Measurements from ENCODE around the gene LMO7.

Gene LMO7

DNA sequence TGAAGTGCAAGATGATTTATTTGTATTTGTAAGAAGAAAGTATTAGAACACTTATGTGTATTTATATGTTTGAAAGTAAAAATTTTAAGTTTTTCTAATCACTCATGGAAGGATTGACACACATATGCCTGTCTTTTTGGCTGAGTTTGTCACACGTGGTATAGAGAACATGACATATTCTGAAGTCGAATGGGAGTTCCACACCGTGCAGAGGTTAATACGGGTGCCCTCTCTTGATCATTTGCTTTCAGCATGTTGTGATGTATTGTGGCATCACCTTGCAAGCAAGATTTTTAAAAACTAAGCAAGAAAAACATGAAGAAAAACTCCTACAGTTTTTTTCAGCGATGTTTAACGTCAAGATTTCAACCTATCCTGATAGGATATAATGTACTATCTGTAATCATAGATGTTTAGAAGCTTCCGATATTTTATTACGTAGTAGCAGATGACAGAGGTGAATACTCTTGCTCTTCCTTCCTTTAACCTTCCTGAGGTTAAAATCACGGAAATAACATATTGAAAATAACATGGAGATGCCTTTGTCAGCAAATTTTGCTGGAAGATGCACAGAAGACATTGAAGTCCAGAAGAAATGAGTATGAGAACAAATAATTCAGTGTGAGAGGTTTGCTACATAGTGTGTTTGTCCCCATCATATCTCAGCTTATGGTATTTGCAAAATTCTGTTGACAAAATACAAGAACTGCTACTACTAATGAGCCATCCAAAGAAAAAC is 231.4 kb downstream of the LMO7 start:
- Histone ChIP-seq H3K27me3 (ENCODE audit: insufficient read depth, insufficient read length) (no peaks in the 10 kb centered on the region), H3K36me3 (ENCODE audit: insufficient read depth, insufficient read length, low read length) (no peaks in the 10 kb centered on the region), H3K9ac (ENCODE audit: insufficient read length, low read depth) (no peak overlapping the region), H3K9me3 (ENCODE audit: insufficient read depth, low read length) (no peaks in the 10 kb centered on the region), H3K4me3 (ENCODE audit: insufficient read length, low read depth) (no peak overlapping the region), H3K4me1 (ENCODE audit: insufficient read depth, insufficient read length) (no peaks in the 10 kb centered on the region)
- no peak for DNase-seq (ENCODE audit: low read depth, low spot score)
- no peak for TF ChIP-seq SUZ12 (IDR thresholded peaks at IDR 0.05; ENCODE audit: extremely low read depth, insufficient read depth, insufficient read length)
- no peak for TF ChIP-seq YY1 (IDR thresholded peaks at IDR 0.05; ENCODE audit: insufficient read depth, insufficient read length)
- no peak for TF ChIP-seq ZNF274 (IDR thresholded peaks at IDR 0.05; ENCODE audit: low read depth, low read length)

DNA sequence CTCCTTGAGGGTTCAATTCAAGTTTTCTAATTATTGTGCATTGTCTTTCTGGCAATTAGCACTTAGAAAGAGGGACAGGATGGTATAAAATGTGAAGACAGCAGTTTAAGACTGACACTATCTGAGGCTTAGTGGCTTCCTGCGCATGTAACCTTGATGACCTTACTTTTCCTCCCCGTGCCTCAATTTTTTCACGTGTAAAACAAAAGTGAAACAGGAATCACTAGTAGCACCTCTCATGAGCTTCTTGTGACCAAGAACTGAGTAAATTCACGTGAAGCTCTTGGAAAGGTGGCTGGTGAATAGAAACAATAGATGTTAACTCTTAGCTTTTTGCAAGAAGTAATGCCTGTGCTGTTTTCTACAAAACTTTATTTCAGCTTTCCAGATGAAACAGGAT is 233.9 kb downstream of the LMO7 start:
- no peaks in the 10 kb centered on the region for H3K4me1 ChIP-seq (ENCODE audit: insufficient read depth, insufficient read length)
- H3K9ac ChIP-seq (ENCODE audit: insufficient read length, low read depth) = no peak overlapping the region
- no peak for DNase-seq (ENCODE audit: low read depth, low spot score)
- TF ChIP-seq ZNF274 (IDR thresholded peaks at IDR 0.05; ENCODE audit: low read depth, low read length) (no peak), YY1 (IDR thresholded peaks at IDR 0.05; ENCODE audit: insufficient read depth, insufficient read length) (no peak)
- H3K36me3 ChIP-seq (ENCODE audit: insufficient read depth, insufficient read length, low read length) = no peaks in the 10 kb centered on the region
- no peaks in the 10 kb centered on the region for H3K27me3 ChIP-seq (ENCODE audit: insufficient read depth, insufficient read length)
- no peak overlapping the region for H3K4me3 ChIP-seq (ENCODE audit: insufficient read length, low read depth)
- no peaks in the 10 kb centered on the region for H3K9me3 ChIP-seq (ENCODE audit: insufficient read depth, low read length)

DNA sequence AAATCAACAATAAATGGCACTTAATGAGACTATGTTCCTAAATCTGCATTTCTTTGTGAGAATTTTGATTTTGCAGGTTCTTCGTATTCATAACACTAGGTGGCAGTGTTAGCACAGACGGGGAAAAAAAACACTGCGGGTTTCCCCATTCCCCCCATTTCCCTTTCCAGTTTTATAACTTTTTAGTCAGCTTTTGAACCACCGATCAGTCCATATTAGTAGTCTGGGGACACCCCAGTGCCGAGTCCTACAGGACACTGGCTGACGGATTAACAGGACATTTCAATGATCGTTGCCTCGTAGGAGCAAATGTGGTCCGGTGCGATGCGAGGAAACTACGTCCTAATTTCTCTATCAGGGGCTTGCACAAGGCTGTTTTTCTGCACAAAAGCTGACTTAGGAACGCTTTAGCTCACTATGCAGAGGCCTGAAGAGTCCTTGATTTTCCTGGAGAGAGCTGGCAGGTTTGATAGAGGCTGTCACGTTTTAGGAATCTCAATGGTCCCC is 234.3 kb downstream of the LMO7 start:
- TF ChIP-seq SUZ12 (IDR thresholded peaks at IDR 0.05; ENCODE audit: extremely low read depth, insufficient read depth, insufficient read length) (no peak), YY1 (IDR thresholded peaks at IDR 0.05; ENCODE audit: insufficient read depth, insufficient read length) (no peak), ZNF274 (IDR thresholded peaks at IDR 0.05; ENCODE audit: low read depth, low read length) (no peak)
- no peak for DNase-seq (ENCODE audit: low read depth, low spot score)
- Histone ChIP-seq H3K4me1 (ENCODE audit: insufficient read depth, insufficient read length) (no peaks in the 10 kb centered on the region), H3K4me3 (ENCODE audit: insufficient read length, low read depth) (no peak overlapping the region), H3K36me3 (ENCODE audit: insufficient read depth, insufficient read length, low read length) (no peaks in the 10 kb centered on the region), H3K9me3 (ENCODE audit: insufficient read depth, low read length) (no peaks in the 10 kb centered on the region), H3K27me3 (ENCODE audit: insufficient read depth, insufficient read length) (no peaks in the 10 kb centered on the region), H3K9ac (ENCODE audit: insufficient read length, low read depth) (no peak overlapping the region)

DNA sequence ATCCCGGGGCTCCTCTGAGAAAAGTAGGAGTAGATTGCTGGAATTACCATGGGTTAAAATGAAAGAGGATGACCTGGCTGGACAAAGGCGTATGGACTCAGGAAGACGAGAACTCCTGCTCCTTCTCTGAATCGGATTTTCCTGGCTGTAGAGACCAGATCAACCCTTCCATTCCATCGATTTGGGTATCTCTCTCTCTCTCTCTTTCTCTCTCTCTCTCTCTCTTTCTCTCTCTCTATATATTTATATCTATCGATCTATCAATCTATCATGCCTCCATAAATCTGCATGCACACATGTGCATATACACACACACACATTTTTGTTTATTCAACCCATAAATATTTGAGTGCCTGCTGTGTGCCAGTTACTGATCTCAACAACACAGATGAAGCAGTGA is 234.9 kb downstream of the LMO7 start:
- no peaks in the 10 kb centered on the region for H3K9me3 ChIP-seq (ENCODE audit: insufficient read depth, low read length)
- no peak overlapping the region for H3K4me3 ChIP-seq (ENCODE audit: insufficient read length, low read depth)
- DNase-seq (ENCODE audit: low read depth, low spot score) = no peak
- H3K36me3 ChIP-seq (ENCODE audit: insufficient read depth, insufficient read length, low read length) = no peaks in the 10 kb centered on the region
- no peaks in the 10 kb centered on the region for H3K27me3 ChIP-seq (ENCODE audit: insufficient read depth, insufficient read length)
- no peaks in the 10 kb centered on the region for H3K4me1 ChIP-seq (ENCODE audit: insufficient read depth, insufficient read length)
- TF ChIP-seq YY1 (IDR thresholded peaks at IDR 0.05; ENCODE audit: insufficient read depth, insufficient read length) = no peak
- TF ChIP-seq ZNF274 (IDR thresholded peaks at IDR 0.05; ENCODE audit: low read depth, low read length) = no peak
- no peak for TF ChIP-seq SUZ12 (IDR thresholded peaks at IDR 0.05; ENCODE audit: extremely low read depth, insufficient read depth, insufficient read length)
- H3K9ac ChIP-seq (ENCODE audit: insufficient read length, low read depth) = no peak overlapping the region

DNA sequence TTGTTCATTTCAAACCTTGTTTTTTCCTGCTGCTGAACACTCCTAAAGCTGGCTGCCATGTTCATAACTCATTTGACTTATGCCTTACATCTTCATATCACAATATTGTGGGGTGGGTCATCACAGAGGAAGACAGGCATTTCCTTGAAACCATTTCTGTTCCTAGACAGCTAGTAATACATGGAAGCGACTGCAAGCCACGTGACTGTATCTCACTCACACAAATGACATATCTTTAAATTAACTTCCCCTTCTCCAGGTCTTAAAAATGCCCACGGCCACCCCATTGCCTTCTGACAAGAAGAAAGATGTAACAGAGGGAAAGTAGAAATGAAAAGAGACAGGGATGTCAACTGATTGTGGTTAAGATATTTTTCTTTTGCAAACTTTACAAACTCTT is 236.8 kb downstream of the LMO7 start:
- Histone ChIP-seq H3K4me3 (ENCODE audit: insufficient read length, low read depth) (no peak overlapping the region), H3K9me3 (ENCODE audit: insufficient read depth, low read length) (no peaks in the 10 kb centered on the region), H3K4me1 (ENCODE audit: insufficient read depth, insufficient read length) (no peaks in the 10 kb centered on the region), H3K27me3 (ENCODE audit: insufficient read depth, insufficient read length) (no peaks in the 10 kb centered on the region), H3K36me3 (ENCODE audit: insufficient read depth, insufficient read length, low read length) (no peaks in the 10 kb centered on the region), H3K9ac (ENCODE audit: insufficient read length, low read depth) (no peak overlapping the region)
- no peak for DNase-seq (ENCODE audit: low read depth, low spot score)
- TF ChIP-seq SUZ12 (IDR thresholded peaks at IDR 0.05; ENCODE audit: extremely low read depth, insufficient read depth, insufficient read length) (no peak), ZNF274 (IDR thresholded peaks at IDR 0.05; ENCODE audit: low read depth, low read length) (no peak), YY1 (IDR thresholded peaks at IDR 0.05; ENCODE audit: insufficient read depth, insufficient read length) (no peak)

DNA sequence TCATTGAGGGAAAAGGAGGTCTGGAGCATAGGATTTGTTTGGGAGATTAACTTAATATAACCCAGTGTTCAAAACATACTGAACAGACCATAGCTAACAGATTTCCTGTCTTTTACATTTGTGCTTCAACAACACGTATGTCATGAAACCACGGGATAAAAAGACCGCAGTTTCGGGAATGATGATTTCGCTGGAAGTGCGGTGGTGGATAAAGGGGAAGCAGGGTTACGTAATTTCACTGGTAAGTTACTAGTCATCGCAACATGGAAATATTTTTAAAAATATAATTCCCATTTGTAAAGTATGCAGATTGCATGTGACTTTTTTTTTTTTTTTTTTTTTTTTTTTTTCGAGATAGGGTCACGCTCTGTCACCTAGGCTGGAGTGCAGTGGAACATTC is 237.4 kb downstream of the LMO7 start:
- Histone ChIP-seq H3K36me3 (ENCODE audit: insufficient read depth, insufficient read length, low read length) (no peaks in the 10 kb centered on the region), H3K4me3 (ENCODE audit: insufficient read length, low read depth) (no peak overlapping the region), H3K9me3 (ENCODE audit: insufficient read depth, low read length) (no peaks in the 10 kb centered on the region), H3K27me3 (ENCODE audit: insufficient read depth, insufficient read length) (no peaks in the 10 kb centered on the region), H3K4me1 (ENCODE audit: insufficient read depth, insufficient read length) (no peaks in the 10 kb centered on the region), H3K9ac (ENCODE audit: insufficient read length, low read depth) (no peak overlapping the region)
- no peak for TF ChIP-seq YY1 (IDR thresholded peaks at IDR 0.05; ENCODE audit: insufficient read depth, insufficient read length)
- TF ChIP-seq SUZ12 (IDR thresholded peaks at IDR 0.05; ENCODE audit: extremely low read depth, insufficient read depth, insufficient read length) = no peak
- DNase-seq (ENCODE audit: low read depth, low spot score) = no peak

DNA sequence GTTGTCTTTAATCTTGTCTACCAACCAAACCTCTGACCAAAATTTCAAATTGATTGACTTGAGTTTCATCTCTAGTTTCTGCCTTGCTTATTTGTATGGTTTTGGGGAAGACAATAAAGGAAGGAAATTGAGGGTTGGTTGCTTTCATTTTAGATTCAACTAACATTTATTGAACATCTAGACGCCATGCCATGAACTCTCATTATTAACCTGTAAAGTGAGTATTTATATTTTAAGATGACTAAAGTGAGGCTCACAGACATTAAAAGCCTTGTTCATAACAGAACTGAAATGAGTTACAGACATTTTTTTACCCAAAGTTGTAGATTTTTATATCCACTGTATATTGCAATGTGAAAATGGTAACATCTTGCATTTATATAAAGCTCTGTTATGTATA is 239.3 kb downstream of the LMO7 start:
- no peak for TF ChIP-seq ZNF274 (IDR thresholded peaks at IDR 0.05; ENCODE audit: low read depth, low read length)
- TF ChIP-seq YY1 (IDR thresholded peaks at IDR 0.05; ENCODE audit: insufficient read depth, insufficient read length) = no peak
- TF ChIP-seq SUZ12 (IDR thresholded peaks at IDR 0.05; ENCODE audit: extremely low read depth, insufficient read depth, insufficient read length) = no peak
- Histone ChIP-seq H3K27me3 (ENCODE audit: insufficient read depth, insufficient read length) (no peaks in the 10 kb centered on the region), H3K9ac (ENCODE audit: insufficient read length, low read depth) (no peak overlapping the region), H3K9me3 (ENCODE audit: insufficient read depth, low read length) (no peaks in the 10 kb centered on the region), H3K4me3 (ENCODE audit: insufficient read length, low read depth) (no peak overlapping the region), H3K36me3 (ENCODE audit: insufficient read depth, insufficient read length, low read length) (no peaks in the 10 kb centered on the region), H3K4me1 (ENCODE audit: insufficient read depth, insufficient read length) (no peaks in the 10 kb centered on the region)
- no peak for DNase-seq (ENCODE audit: low read depth, low spot score)

All from NT2/D1 (cell line).